Keratinocyte (primary cell): ENCODE data around the gene KDM5B. TPM values are rescaled to one million over a fixed set of nuclear protein-coding genes. Genes with fewer than 3 reads are reported as not detected.

ENCODE experiments used
- DNase-seq: peaks from one replicate; pipeline ENCODE4 v3.0.0-alpha.2; 2011; ENCODE audit warnings: low read depth, missing footprints, low spot score
- FAIRE-seq: peaks from 2 replicates; lab custom pipeline; 2011; peaks lifted over from hg19 to GRCh38; lab: Jason Lieb, UNC
- H2AFZ ChIP-seq: 2 replicates; pipeline ENCODE4 v1.6.0; 2012; ENCODE audit warnings: low read length, control low read depth, inconsistent platforms; ENCODE audit not compliant: control insufficient read depth
- H3K27ac ChIP-seq: 2 replicates; pipeline ENCODE4 v1.5.1; 2011; ENCODE audit warnings: low read length; ENCODE audit not compliant: control insufficient read depth, insufficient read depth
- H3K27me3 ChIP-seq: 3 replicates; pipeline ENCODE4 v1.6.0; 2011; ENCODE audit warnings: low read length; ENCODE audit not compliant: control insufficient read depth, insufficient read depth; ENCODE audit errors: extremely low read depth
- H3K36me3 ChIP-seq, 2 experiments: 2 replicates in 1 of 2; 3 replicates in 1 of 2; pipeline ENCODE4 v1.5.1; 2011; ENCODE audit warnings: low read length in 2 of 2, mild to moderate bottlenecking in 1 of 2; ENCODE audit not compliant: control insufficient read depth in 2 of 2, insufficient read depth in 2 of 2; ENCODE audit errors: extremely low read depth in 1 of 2
- H3K4me1 ChIP-seq: 3 replicates; pipeline ENCODE4 v1.5.1; 2011; ENCODE audit warnings: low read length; ENCODE audit not compliant: control insufficient read depth, insufficient read depth; ENCODE audit errors: extremely low read depth
- H3K4me2 ChIP-seq: 3 replicates; pipeline ENCODE4 v1.6.0; 2011; ENCODE audit warnings: low read depth, low read length; ENCODE audit not compliant: control insufficient read depth, insufficient read depth; ENCODE audit errors: extremely low read depth
- H3K4me3 ChIP-seq, 3 experiments: fragments of 200-600 bp in 1 of 3; sonication (generic) in 1 of 3; 2 replicates in 2 of 3; 3 replicates in 1 of 3; pipeline ENCODE4 v1.5.1; 2011 to 2016; ENCODE audit warnings: low read length in 3 of 3, mild to moderate bottlenecking in 3 of 3, control low read depth in 2 of 3, inconsistent platforms in 1 of 3, low read depth in 1 of 3, mixed read lengths in 1 of 3, mixed run types in 1 of 3, moderate library complexity in 1 of 3; ENCODE audit not compliant: control insufficient read depth in 2 of 3, insufficient read depth in 2 of 3; ENCODE audit errors: extremely low read depth in 1 of 3
- H3K79me2 ChIP-seq: 2 replicates; pipeline ENCODE4 v1.6.0; 2012; ENCODE audit warnings: low read length; ENCODE audit not compliant: control insufficient read depth, insufficient read depth
- H3K9ac ChIP-seq: 3 replicates; pipeline ENCODE4 v1.6.0; 2011; ENCODE audit warnings: low read length; ENCODE audit not compliant: control insufficient read depth, insufficient read depth; ENCODE audit errors: extremely low read depth
- H3K9me1 ChIP-seq: 3 replicates; pipeline ENCODE4 v1.6.0; 2011; ENCODE audit warnings: low read length; ENCODE audit not compliant: control insufficient read depth, insufficient read depth; ENCODE audit errors: extremely low read depth
- H3K9me3 ChIP-seq: 2 replicates; pipeline ENCODE4 v1.5.1; 2012; ENCODE audit warnings: low read depth, low read length; ENCODE audit not compliant: control insufficient read depth
- H4K20me1 ChIP-seq: 3 replicates; pipeline ENCODE4 v1.6.0; 2011; ENCODE audit warnings: low read length; ENCODE audit not compliant: control insufficient read depth, insufficient read depth; ENCODE audit errors: extremely low read depth
- CTCF ChIP-seq, 3 experiments: IDR thresholded peaks in 1 of 3; conservative IDR thresholded peaks in 1 of 3; optimal IDR thresholded peaks in 1 of 3; 2 replicates in 2 of 3; 3 replicates in 1 of 3; pipeline versions ENCODE3 to v1.5.1; 2011; ENCODE audit warnings: low read length in 3 of 3, mild to moderate bottlenecking in 3 of 3, moderate library complexity in 2 of 3, control low read depth in 1 of 3, inconsistent platforms in 1 of 3; ENCODE audit not compliant: insufficient read depth in 2 of 3; ENCODE audit errors: extremely low read depth in 1 of 3
- EZH2 ChIP-seq: IDR thresholded peaks from one replicate; pipeline ENCODE4 v1.6.1; 2012; ENCODE audit warnings: inconsistent platforms, mild to moderate bottlenecking, low read length, moderate library complexity
- dilution Hi-C: fragments of 300-500 bp; cut with MboI; formaldehyde crosslinking; loops from one replicate; pipeline ENCODE4 v1.7.0; 2020; ENCODE audit warnings: low sequenced_read_pairs; ENCODE audit not compliant: extremely low pct_ligation_motif_present
- polyA plus RNA-seq, 5 experiments: library from polyadenylated mRNA; depleted of rRNA in 3 of 5; stranded (reverse) in 3 of 5; stranded (forward) in 1 of 5; unstranded in 1 of 5; fragments of >200 nt; gene quantifications; 1 replicate in 1 of 5; 2 replicates in 3 of 5; 3 replicates in 1 of 5; pipeline versions ENCODE4 v1.2.1 to v1.2.3, GENCODE V29; 2011 to 2012; ENCODE audit warnings: missing spikeins in 2 of 5, low read depth in 1 of 5, low replicate concordance in 1 of 5

Gene KDM5B
- polyA plus RNA-seq, 1 donor (not counting 4 experiments of a cell fraction or from before 2014, with no cell fraction given) = 60.1 TPM

DNA sequence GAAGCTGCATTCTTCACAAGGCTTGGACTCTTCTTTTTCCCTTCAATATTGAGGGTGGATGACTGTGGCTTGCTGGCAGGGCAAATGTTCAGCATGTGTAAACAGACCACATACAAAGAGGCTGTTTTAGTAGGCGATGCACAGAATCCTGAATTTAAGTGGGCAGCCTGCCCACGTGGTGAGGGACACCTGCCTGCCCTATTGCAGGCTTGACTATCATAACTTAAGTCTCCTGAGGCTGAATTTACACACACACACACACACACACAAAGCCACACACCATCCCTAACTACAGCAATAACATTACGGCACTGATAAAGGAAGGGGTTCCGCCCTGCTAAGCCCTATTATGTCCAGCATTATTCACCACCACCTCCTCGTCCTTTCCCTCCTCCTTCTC lies 113.9 kb downstream of the KDM5B start:
- Histone ChIP-seq H4K20me1 (no peaks in the 10 kb centered on the region), H3K9me1 (no peaks in the 10 kb centered on the region), H3K36me3 (no peaks in the 10 kb centered on the region), H3K4me1 (no peaks in the 10 kb centered on the region), H3K27ac (no peak overlapping the region), H3K27me3 (peaks cover 9% of the 10 kb centered on the region), H3K9me3 (no peaks in the 10 kb centered on the region), H3K79me2 (no peaks in the 10 kb centered on the region), H2AFZ (no peak overlapping the region), H3K4me3 (no peak overlapping the region), H3K9ac (no peak overlapping the region), H3K4me2 (no peak overlapping the region)
- FAIRE-seq (no peak), DNase-seq (no peak)
- dilution Hi-C loops = no loop called here
- no peak for TF ChIP-seq CTCF (optimal IDR thresholded peaks at IDR 0.05 in 1 of 3, IDR thresholded peaks at IDR 0.05 in 1 of 3, conservative IDR thresholded peaks at IDR 0.05 in 1 of 3; ENCODE audit: extremely low read depth in 1 of 3, insufficient read depth in 2 of 3, low read length in 3 of 3)

DNA sequence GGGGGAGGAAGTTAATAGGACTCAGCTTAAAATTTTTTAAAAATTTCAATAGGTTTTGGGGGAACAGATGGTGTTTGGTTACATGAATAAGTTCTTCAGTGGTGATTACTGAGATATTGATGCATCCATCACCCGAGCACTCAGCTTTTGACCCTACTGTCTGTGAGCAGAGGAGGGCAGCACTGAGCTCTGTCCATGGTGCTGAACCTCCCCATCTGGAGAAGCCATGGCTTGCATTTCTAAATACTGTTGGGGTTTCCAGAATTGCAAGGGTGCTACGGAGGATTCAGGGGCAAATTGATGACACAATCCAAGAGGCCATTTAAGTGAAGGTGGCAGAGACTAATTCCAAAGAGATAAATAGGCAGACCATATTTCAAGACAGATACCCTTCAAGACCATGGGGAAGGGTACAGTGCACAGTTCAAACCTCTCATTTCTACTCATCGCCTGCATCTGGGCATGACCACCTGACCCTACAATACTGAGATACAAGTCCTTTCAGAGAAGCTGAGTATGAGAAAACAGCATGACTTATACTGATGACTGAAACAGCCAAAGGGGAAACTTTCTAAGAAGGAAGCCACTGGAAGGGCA lies 115.2 kb downstream of the KDM5B start:
- dilution Hi-C loops = no loop called here
- Histone ChIP-seq H4K20me1 (no peaks in the 10 kb centered on the region), H3K36me3 (no peaks in the 10 kb centered on the region), H3K27ac (no peak overlapping the region), H3K4me2 (no peak overlapping the region), H3K4me1 (no peaks in the 10 kb centered on the region), H3K79me2 (no peaks in the 10 kb centered on the region), H3K4me3 (no peak overlapping the region), H2AFZ (no peak overlapping the region), H3K27me3 (peaks cover 15% of the 10 kb centered on the region), H3K9ac (no peak overlapping the region), H3K9me1 (no peaks in the 10 kb centered on the region), H3K9me3 (no peaks in the 10 kb centered on the region)
- FAIRE-seq (peak; percentile 41), DNase-seq (peak; percentile 15)
- TF ChIP-seq EZH2 (no peak), CTCF (optimal IDR thresholded peaks at IDR 0.05 in 1 of 3, IDR thresholded peaks at IDR 0.05 in 1 of 3, conservative IDR thresholded peaks at IDR 0.05 in 1 of 3; ENCODE audit: extremely low read depth in 1 of 3, insufficient read depth in 2 of 3, low read length in 3 of 3) (peak; percentile 14 to 44 (median 14))
